Activated CD4-positive, CD25-positive, alpha-beta regulatory T cell treated with anti-CD3 and anti-CD28 coated beads, Interleukin-2, amount 50 U/mL, for 16 hours (primary cell): Measurements from ENCODE around the gene UST.
"Not testable (repeated sequence)": the region's sequence is repeated elsewhere in the genome, so short reads cannot be mapped to it uniquely, and the experiment has no call there.

Experiments
- DNase-seq: peaks from one replicate; pipeline ENCODE4 v3.0.0-alpha.2; 2020; ENCODE audit warnings: low read depth, low spot score

The UST gene

DNA sequence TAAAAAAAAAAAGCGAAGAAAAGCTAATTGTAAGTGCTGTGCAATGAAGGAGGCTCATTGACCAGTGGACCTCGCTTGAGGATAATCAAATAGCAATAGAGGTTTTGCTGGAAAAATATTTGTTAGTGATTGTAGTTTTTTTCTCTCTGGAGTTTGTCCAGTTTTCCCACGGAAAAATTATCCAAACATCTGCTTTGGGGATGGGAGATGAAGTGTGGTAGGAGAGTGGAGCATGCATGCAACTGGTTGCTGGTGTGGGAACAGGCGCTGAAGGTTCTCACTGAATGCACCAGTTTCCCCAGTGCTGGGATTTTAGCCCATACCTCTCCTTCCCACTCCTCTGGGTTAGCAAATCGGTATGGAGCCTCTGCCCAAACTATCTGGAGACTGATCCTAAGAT is 288.9 kb downstream of the UST start:
- no peak for DNase-seq

DNA sequence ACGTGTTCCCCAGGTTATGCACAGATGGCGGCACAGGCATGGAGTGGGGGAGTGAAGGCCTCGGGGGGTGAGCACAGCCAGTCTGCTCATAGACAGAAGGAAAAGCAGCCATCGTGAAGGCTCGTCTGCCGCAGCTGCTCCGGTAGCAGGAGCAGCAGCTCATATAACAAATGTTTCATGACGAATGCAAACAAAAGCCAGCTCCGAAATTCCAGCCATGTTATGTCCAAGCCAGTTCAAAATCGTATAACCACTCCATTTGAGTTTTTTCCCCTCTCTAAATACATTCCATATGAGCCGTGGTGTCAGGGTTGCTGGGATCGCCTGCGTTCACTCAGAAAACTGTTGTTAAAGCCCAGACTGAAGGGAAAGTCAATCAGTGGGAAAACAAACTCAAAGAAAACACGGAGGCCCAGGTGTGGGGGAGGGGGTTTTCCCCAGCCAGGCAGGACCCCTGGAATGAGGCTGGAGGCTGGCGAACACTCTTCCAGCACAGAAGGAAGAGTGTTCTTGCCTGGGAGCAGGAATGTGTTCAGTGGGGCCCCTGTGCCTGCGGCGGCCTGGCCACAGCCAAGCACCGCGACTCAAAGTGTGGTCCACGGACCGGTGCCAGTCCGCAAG is 290.3 kb downstream of the UST start:
- no peak for DNase-seq

DNA sequence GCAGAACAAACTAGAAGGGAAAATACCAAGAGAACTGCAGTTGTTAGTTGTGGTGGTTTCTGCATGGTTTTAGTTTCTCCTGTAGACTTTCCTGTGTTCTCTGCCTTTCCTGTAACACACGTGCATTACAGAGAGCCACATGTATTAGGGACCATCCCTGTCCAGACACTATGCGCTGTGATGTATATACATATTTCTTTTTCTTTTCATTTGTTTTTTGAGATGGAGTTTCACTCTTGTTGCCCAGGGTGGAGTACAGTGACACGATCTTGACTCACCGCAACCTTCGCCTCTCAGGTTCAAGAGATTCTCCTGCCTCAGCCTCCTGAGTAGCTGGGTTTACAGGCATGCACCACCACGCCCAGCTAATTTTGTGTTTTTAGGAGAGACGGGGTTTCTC is 292.2 kb downstream of the UST start:
- not testable (repeated sequence) for DNase-seq

DNA sequence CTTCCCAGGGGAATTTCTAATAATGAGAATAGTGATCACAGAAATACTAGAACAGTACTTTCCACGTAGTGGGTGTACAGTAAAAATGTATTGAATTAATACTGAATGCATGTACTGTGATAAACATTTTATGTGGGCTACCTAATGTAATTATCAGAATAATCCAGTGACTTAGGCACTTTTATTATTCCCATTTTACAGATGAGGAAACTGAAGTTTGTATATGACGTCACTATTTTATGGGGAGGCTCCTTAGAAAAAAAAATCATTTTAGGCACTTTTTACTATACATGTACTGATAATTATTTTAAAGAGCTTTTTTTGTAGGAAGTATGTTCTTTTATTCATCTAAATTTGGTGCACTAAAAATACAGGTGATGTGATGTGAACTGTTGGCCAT is 295.1 kb downstream of the UST start:
- DNase-seq = no peak

DNA sequence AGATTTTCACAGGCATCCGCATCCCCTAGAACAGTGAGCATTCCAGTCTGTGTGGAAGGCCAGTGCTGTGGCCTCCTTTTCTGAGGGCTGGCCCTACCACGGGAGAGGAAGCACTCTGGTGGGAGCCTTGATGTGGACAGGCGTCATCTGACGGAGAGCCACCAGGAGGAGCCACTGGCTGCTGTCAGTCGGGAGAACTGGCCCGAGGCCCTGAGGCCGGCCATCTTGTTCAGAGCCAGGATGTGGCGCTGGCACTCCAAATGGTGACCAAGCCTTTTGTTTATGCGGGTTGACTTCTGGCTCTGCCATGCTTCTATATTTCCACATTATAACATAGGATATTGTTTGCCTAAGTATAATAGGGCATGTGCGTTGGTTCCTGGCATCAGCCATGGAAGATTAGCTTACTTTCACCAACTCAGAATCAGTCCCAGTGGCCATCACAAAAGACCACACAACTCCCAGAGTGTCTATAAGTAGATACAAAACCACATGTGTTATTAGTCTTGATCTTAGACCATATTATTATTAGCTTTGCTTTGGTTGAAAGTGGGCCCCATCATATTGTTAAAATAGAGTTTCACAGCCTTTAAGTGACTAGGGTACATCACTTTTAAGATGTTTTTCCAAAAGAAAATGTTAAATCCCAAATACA is 296.8 kb downstream of the UST start:
- no peak for DNase-seq

DNA sequence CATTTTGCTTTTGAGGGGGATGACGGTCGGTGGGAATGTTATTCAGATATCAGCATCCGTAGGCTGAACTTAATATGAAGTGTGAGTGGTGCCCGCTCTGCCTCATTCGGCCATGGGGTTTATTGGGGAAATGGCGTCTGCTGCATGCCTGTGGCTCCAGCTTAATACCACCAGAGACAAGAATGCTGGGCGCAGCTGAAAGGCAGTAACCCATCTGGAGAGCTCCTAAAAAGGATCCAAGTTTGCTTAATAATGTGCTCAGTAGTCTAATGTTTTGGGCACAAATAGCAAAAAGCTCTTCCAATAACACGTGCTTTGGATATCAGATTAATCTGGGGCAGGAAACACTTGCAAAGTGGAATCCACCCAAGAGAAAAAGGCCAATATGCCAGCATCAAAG is 297.7 kb downstream of the UST start:
- no peak for DNase-seq

DNA sequence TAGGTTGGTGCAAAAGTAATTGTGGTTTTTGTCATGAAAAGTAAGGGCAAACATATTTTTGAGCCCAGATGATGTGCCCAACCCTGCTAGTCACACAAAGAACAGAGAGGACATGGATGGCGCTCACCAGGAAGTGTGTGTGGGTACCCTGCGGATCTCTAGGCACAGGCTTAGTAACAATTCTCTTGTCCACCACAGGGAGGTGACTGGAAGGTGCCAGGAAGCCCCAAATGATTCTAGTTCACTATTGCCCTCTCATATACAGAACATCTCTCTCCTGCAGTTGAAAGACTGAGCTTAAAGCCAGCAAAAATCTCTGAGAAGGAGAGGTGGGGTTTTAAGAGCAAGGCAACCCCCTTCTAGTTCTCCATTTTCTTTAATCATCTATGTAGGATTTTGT is 298.6 kb downstream of the UST start:
- DNase-seq = no peak

DNA sequence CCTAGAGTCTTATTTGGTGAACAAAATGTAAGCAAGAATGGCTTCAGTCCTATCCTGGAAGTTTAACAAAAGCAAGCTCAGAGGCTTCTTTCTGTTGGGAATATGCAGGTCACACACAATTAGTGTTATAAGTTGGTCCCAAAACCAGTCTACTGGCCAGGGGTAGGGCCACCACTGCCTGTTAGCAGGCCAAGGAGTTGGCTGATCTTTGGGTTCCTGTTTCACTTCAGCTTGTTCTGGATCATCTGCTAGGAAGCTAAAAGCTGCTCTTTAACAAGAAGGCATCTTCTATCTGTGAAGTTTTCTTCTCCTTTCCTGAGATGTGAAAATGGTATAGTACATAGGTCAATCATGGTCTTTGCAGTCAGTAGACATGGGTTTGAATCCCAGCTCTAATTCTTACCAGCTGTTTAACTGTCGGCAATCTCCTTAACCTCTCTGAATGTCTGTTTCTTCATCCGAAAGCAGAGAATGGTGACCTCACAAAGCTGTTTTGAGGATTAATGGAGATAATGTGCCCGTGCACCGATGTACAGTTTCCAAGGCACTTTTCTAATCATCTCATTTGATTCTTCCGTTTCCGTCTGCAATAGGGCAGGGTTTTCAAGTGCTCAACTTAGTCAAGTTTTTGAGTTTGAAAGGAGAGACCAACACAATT is 299.5 kb downstream of the UST start:
- no peak for DNase-seq

DNA sequence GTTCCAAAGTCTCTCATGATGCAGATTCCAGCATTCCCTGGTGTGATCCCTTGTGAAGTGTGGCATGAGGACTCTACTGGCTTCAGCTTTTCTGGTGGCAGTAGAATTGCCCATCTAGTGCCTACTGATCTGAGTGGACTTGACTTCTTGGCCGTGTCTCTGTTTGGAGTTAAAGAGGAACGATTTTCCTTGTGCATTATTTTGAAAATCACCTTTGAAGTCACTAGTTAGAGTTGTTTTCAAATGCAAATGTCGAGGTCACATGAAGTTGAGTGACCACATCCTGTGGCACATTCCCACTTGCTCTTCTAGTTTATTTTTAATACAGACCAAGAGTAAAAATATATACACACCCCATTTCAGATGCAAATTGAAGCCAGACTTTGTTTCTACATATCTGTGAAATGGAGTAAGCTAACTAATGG is 300.0 kb downstream of the UST start:
- DNase-seq = no peak

DNA sequence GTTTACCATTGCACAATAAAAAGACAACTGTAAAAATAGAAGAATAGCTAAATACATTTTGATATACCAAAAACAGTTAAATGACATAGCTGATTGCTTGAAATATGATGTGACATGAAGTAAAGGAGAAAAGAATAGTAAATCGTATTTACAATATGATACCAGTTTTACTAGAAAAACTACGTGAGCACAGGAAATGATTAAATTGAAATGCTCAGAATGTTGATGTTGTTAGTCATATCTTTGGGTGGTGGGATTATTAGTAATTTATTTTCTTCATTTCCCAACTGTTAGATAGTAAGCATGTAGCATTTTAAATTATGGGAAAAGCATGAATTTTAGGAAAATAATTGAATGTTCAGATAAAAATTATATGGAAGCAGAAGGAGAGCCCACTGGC is 302.4 kb downstream of the UST start:
- DNase-seq = no peak

DNA sequence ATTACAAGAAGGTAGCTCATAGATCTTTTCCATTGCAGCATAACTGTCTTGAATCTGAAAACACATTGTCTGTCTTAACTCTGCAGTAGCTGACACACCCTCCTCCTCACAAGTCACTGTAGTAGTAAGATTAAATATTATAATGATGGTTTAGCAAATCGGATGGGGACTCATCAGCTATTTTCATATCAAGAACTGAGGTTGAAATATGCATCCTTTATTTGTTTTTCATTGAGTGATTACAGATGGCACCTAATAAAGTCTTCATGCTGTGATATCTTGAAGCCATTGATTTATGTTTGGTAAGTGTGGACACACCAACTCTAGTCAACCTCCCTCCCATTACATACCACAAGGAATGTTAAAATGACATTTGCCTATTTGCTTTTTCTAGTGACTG is 303.3 kb downstream of the UST start:
- DNase-seq = no peak

DNA sequence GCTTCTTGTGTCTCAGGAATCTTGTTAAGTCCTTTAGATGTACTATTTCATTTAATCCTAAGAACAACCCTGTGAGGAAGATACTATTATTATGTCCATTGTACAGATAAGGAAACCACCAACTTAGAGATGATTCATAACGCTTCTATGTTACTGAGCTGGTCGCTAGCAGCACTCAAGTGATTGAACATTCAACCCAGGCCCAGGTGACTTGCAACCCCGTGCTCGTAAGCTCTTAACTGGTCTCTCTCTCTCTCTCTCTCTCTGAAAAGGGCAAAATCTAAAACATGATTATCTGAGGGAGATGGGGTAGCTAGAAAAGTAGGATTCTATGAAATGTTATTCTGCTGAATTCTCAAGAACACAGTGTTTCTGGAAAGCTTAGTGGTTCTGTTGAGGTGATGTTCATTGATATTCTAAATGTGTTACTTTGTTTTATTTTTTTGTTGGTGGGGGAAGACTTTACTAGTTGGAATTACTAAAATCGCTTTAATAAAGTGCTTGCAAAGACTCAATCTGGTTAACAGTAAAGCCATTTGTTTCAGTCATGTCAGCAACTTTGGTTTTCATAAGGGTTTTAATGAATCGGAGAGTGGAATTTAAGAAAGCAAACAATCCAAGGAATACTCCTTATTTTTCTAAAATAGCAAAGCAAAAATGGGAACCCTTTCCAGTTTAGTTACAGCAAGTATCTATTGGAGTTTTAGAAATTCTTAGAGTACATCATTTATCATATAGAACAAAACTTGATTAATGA is 305.7 kb downstream of the UST start:
- no peak for DNase-seq

DNA sequence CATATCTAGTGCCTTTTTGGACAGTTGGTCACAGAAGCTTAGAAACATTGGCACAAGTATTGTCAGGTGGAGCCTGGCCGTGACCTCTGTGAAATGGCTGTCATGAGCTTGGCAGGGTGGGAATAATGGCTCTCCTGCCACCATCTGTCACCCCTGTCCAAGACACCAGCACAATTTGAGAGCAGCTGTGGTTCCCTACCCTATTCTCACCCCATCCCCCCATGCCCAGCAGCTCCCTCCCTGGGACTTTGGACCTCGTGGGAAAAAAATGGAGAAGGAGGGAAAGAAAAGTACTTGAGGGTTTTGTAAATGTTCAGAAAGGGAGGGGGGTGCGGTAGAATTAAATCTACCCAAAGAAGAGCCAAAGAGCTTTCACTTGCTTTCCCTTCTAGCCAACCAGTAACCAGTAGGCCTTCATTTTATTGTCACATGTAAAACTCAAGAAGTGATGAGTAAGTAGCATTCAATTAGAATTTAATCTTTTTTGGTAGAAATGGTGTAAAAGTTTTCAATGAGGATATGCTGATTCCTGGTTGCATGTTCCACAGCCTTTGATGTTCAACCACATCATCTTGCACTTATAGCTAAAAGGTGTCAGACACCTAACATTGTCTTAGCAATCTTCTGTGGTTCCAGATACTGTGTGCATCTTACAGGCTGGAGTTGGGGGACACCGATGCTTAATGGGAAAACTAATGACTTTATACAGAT is 307.2 kb downstream of the UST start:
- DNase-seq = no peak

DNA sequence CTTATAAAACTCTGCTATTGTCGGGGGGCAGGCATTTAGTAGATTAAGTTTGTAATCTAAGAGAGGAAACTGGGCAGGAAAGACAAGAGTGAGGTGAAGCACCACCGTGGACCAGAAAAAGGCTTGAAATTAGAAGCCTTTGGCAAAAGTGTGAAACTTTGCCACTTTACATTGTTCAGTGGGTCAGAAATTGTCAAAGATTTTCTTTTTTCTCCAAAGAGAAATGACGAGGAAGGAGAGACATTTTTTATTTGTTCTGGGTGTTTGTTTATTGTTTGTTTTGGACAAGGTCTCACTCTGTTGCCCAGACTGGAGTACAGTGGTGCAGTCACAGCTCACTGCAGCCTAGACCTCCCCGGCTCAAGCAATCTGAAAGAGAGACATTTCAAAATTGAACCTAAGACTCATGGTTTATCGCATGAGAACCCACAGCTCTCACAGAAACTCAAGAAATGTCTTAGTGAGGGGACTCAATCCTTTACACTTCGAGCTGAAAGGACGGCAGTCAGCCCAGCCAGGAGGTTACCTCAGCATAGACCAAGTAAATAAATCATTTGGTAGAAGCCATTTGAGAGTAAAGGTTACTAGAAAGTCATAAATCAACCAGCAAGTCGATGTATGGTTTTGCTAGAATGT is 307.8 kb downstream of the UST start:
- DNase-seq = no peak

DNA sequence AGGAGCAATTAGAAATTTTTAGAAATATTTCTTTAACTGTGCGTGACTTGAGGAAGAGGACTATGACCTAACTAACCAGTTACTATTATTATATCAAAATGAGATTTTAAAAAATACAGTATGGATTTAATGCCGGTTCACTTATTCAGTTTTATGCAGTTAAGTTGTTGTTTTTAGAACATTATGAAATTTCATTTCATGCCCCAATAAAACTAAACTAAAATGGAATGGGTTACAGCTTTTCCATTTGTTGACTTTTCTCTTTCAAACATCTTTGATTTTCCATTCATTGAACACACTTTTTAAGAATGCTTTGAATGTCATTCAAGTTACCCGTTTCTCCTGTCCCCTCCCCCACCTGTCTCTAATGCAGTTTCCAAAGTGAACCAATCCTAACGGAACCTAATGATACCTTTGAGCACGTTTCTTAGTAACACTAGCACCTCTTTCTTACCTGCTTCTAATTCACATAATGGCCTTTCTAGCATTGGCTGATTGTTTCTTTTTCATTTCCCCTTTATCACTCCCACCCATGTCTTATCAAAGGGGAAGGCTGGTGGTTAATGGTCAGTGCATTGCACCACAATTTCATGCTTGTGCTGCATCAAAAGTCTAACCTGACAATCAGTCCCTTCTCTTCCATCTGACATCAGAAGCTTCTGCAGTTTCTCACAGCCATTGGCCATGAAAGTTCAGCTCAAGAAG is 308.5 kb downstream of the UST start:
- no peak for DNase-seq

DNA sequence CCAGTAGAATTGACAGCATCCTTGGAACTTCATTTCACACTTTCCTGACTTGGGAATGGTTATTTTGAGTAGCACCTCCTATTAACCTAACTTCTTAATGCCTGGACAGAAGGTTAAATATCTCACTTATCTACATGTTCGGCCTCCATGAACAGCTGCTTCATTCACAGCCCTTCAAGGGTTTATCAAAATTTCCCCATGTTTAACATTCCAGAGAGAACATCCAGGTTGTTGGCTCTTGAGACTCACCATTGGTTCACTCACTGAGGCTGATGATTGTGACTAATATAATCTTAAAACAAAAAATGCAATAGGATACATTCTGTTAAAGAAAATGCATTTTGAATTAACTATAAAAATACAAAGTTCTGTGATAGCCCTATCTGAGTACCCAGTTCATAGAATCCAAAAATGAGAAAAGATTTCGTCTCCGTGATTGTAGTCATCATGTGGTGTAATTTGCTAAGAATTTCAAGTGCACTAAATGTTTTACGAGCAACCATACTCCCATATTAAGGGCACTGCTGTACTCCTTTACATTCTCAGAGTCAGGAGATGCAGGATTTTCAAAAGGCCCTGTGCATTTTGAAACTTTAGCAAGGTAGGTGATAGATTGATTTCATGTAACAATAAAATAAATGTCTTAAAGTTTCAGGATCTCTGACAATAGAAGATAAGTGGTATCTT is 310.1 kb downstream of the UST start:
- no peak for DNase-seq

DNA sequence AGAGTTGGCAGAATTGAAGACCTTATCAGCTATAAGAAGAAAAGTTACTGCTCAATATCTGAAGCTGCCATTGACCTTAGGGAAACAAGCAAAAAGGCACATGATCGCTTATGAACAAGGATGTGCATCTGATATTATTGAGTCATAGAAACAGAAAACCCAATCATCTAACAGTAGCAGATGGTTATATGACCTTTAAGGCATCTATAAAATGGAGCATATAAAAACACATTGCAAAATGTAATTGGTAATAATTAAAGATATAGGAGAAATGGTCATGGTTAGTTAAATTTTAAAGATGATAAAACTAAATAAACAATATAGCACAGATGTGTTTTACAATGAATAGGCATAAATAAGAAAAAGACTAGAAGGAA is 310.6 kb downstream of the UST start:
- DNase-seq = no peak

DNA sequence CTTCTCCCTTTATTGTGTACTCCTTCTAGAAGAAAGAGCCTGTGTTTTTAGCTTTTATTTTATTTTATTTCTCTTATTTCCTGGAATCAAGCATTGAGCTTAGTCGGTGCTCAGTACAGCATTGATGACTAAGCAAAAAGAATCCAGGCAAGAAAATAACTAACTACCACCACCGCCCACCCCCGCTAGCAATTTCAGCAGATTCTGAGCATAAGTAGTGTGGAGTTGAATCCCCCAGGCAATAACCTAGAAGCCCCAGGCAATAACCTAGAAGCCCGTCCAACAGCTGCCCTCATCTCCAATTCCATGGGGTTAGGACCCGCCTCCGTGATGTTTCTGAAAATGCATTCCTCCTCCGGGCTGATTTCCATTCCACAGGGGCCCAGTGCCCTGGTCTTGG is 312.7 kb downstream of the UST start:
- DNase-seq = no peak

DNA sequence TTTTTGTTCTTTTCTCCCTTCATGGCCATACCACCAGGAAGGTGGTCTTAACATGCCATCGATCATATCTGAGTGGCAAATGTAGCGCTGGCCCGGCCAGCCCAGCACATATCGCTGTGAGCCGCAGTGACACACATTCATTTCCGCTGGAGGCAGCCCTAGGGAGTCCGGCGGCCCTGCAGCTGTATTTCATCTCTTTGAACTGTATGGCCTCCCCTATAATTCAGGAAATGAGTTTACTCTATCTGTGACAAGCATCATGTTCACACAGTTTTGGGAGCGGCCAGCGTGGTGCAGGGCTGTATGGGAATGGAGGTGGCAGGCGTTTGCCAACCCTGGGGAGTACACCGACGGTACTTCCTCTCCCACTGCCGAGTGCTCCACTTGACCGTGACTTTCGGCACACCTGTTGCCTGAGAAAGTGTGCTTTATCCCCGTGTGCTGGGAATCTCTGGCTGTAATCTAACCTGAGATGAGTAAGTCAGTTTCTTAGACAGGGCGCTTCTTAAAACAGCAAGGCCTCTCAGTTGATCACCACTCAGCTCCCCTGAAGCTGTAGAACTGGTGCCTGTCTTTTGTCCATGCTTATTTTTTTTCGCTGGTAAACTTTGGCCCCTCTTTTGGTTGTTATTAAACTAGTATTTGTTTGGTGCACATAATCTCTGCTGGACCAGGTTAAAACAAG is 313.6 kb downstream of the UST start:
- DNase-seq = peak; percentile 20
